Activated CD8-positive, alpha-beta memory T cell treated with anti-CD3 and anti-CD28 coated beads, Interleukin-2, amount 50 U/mL, for 4 hours (primary cell): ENCODE measurements around the gene NPEPL1.
"Not testable (repeated sequence)": the region's sequence is repeated elsewhere in the genome, so short reads cannot be mapped to it uniquely, and the experiment has no call there.

ENCODE experiments used
- DNase-seq: peaks from one replicate; pipeline ENCODE4 v3.0.0-alpha.2; 2020

The NPEPL1 gene

DNA sequence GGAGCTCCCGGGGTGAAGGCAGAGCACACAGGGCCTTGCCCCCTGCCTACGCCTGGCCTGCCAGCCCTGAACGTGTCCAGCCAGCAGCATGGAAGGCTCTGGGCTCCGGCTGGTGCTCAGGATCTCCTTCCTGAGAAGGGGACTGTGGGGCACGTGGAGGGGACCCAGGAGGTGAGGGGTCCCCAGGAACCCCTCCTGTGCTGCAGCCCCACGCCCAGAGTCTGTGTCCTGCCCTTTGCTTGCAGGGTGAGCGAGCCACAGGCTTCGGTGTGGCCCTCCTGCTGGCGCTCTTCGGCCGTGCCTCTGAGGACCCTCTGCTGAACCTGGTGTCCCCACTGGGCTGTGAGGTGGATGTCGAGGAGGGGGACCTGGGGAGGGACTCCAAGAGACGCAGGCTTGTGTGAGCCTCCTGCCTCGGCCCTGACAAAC lies 22.3 kb downstream of the NPEPL1 start:
- no peak for DNase-seq

DNA sequence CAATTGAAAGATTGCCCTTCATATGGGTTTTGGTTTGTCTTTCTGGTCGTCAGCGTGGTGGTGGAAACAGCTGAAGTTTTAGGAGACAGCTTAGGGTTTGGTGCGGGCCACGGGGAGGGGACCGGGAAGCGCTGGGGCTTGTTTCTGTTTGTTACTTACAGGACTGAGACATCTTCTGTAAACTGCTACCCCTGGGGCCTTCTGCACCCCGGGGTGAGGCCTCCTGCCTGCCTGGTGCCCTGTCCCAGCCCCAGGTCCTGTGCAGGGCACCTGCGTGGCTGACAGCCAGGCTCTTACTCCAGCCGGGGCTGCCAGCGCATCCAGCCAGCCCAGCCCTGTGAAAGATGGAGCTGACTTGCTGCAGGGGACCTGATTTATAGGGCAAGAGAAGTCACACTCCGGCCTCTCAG lies 22.8 kb downstream of the NPEPL1 start:
- no peak for DNase-seq

DNA sequence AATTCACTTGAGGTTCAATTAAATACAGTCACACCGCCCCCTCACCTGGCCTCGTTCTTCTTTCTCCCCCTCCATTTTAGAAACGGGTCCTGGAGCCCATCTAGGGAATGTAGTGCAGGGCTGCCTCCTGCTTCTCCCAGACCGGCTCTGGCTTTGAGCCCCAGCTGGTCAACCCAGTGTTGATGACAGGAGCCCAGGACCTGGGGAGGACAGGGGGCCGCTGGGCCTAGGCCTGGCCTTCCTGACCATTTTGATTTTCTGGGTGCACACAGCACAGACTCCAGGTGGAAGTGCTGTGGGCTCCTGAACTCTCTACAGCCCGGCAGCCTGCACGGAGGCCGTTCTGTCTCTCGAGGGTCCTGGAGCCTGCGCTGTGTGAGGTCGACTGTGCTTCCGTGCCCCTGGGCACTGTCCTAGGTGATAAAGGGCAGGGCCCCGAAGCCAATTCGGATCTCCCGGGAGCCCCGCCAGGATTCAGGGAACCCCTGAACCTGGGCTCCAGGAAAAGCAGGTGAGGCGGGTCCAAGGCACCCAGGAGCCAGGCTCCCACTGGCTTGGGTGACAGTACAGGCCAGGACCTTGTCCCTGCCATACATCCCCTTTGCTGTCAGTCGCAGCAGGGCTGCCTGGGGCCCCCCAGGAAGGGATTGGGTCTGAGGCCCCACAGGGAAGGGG lies 23.3 kb downstream of the NPEPL1 start:
- DNase-seq = no peak

DNA sequence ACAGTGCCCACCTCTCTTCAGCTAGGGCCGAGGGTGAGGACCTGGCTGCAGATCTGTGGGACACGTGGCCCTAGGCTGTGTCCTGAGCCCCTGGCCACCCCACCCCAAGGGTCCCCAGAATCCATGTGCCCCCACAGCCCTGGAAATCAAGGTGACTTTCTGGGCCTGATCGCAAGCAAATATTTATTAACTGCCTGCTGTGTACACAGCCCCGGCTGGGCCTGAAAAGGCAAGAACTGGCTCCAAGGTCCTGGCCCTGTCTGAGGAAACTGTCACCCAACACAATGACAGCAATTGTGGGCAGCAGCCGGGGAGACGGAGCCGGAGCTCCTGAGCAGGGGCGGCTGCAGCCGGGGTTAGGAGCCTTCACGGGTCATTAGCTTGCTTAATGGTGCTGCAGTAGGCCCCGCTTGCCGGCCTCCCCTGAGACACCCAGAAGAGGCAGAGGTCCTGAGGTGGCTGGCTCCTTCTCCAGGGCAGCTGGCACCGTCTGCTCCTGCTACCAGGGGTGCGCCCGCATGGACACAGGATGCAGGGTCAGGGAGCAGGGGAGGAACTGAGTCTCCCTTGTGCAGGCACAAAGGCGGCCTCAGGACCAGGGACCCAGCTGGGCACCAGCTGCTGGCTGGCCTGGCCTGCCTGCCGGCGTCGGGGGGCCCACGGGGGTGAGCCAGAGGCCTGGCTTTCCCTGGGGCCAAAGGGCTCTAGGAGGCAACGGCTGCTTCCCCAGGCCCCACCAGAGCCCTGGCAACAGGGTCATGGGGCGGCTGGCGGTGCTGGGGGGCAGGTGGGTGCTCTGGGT lies 24.1 kb downstream of the NPEPL1 start:
- no peak for DNase-seq

DNA sequence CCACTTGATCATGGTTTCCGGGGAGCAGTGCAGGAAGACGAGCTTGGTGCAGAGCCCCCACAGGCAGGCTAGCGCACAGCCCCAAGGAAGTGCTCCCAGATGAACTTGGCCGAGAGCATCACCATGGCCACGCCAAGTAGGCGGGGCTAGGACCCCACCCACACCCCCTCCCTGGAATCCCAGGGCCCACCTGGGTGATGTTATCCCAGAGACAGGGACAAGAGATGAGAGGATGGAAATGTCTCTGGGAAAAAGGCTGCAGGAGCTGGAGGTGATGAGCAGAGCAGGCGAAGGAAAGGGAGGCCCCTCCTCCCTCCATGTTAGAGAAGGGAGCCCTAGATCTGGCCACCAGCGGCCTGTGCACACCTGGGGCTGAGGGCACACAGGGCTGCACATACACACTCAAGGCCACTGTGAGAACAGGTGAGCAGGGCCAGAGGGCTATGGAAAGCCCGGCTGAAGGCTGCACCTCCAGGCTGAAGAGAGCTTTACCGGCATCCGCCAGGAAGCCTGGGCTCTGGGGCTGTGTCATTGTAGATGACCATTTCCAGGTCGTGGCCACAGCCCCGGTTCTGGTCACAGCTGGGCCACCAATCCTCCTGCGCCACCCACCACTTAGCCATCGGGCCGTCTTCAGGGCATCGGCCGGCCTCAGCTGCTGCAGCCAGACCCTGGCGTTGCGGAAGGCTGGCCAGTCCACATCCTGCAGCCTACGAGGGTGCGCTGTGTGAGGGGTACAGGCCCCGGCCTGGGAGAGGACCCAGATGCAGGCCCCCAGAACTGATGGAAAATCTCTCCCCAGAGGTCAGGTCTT lies 24.9 kb downstream of the NPEPL1 start:
- no peak for DNase-seq

DNA sequence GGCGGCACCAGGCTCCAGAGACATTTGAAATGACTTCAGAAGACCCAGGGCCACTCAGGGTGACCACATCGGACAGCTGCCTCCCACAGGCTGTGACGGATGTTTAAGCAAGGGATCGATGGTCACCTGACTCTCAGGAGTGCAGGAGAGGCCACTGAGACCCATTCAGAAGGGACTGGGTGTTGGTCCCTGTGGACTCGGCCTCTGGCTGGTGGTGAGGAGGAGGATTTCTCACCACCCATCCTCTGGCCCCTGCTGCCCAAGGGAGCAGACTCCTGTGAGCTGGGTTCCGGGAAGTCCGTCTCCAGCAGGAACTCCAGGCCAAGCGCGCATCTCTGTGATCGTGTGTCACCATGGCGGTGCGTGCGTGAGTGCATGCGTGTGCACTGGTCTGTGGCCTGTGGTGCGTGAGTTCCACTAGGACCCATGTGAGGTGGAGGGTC lies 25.5 kb downstream of the NPEPL1 start:
- no peak for DNase-seq

DNA sequence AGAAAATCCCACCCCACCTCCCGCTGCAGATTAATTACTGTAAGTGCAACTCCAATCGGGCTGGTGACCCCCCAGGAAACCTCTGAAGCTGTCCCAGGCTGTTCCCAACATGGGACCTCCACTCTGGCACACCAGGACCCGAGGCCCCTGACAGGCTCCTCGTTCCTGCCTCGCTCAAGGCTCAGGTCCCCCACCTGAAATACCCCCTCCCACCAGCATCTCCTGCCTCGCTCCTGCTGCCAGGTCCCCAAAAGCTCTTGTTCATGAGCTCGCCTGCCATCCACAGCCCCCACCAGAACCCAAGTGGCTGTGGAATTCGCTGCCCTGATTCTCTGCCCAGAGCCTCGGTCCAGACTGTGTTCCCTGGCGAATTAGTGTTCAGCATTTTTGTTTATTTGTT lies 26.1 kb downstream of the NPEPL1 start:
- DNase-seq = no peak

DNA sequence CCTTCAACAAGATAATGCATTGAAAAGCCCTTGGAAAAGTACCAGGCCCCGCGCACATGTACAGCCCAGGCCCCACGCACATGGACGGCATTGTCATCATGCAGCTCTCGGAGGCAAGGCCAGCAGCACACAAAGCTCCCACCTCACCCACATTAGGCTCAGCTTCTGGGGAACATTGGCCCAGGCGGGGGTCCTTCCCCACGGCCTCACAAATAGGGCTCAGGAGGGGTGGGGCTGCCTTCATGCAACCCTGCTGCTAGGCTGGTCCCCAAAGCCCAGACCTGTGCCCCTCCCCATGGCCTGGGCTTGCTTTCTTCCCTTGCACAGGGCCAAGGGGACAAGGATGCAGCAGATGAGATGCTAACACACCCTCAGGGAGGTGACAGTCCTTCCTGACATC lies 26.7 kb downstream of the NPEPL1 start:
- no peak for DNase-seq

DNA sequence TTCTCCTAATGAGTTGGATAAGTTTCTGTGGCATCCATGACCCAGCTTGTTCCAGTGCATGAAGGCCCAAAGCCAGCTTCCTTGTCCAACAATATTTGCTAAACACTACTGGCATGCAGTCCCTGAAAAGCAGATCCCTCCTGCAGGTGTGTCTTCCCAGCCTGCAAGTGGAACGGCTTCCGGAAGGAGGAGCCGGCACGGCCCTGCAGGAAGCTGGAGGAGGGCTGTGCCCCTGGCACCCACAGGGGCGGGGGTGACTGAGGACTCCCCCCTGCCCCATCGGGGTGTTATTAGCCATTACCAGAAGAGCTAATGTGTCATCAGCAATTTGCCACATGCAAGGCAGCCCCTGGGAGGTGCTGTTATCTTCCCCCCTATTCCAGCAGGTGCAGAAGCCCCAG lies 27.4 kb downstream of the NPEPL1 start:
- no peak for DNase-seq

DNA sequence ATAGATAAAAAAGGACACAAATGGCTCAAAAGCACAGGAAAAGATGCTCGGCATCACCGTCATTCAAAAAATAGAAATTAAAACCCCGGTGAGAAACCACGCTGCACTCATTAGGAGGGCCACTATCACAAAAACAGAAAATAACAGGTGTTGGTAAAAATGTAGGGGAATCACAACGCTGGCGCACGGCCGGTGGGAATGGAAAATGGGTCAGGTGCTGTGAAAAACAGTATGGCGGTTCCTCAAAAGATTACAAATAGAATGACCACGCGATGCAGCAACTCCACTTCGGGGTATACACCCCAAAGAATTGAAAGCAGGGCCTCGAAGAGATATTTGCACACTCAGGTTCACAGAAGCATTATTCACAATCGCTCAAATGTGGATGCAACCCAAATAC lies 28.3 kb downstream of the NPEPL1 start:
- DNase-seq = no peak

DNA sequence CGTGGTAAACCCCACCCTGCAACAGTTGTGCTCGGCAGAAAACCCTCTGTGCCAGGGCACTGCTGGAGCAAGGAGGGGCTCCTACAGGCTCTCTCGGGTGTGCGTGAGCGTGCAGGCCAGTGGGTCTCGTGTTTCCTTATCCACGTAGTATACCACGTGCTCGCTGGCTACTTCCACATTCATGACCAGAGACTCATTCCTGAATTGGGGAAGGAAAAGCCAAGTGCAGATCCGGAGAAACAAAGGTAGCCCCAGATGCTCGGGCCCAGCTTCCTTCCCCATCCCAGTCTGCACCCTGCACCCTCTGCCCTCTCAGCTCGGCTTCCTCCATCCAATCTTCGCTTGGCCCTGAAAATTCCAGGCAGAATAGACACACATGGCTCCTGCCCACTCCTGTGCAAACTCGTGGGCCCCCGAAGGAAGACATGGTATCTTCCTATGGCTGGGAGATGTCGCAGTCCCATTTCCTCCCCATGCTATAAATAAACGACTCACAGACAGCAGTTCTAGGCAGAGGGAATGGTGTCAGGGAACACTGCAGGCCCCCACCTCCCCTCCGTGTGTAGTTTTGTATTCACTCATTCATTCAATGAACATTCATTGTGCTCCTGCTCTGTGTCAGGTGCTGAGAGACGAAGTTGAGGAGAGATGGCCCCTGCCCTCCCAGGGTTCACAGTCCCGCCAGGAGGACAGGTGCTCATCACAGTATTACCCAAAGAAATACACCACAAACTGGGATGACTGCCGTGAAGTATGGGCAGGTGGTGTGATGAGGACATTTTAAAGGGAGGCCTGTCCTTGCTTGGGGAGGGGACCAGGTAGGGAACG lies 29.6 kb downstream of the NPEPL1 start:
- no peak for DNase-seq

DNA sequence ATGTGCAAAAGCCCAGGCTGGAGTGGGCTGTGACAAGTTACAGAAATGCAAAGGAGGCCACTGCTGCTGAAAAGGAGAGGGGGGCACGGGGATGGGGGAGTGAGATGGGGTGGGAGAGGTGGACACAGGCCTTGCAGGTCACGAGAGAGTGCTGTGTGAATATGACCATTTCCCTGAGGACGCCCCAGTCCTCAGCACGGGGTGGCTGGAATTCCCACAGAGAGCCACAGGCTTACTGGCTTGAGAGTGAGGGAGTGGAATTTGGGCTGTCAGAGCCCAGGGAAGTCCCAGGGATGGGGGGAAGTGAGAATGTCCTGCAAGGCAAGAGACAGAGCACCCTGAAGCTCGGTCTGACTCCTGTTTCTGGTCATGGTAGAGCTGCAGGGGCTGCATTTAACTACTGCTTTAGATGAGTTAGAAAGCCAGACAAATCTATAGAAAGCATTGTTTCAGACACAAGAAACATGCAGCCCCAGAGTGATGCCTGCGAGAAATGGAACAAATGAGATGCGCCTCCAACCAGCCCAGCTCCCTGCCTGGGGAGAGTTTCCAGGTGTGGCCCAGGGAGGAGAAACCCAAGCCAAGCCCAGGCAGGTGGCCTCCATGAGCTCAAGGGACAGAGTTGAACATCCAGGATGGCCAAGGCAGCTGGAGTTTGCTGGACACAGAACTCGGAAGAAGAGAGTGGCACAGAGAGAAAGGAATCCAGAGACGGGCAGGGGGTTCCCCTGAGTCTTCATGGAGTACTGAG lies 30.5 kb downstream of the NPEPL1 start:
- DNase-seq = no peak

DNA sequence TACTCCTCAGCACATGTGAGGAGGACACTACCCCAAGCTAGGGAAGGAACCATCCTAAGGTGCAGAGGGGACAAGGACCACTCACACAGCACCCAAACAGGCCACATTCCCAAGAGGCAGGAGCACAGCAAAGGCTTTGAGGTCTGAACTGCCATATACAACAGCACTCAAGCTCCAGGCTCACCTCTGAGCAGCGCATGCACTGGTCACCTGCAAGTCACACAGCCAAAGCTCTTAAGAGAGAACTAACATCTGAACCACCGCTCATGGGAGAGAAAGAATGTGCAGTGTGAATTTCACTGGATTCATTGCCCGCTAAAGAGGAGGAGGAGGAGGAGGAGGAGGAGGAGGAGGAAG lies 31.0 kb downstream of the NPEPL1 start:
- DNase-seq = no peak

DNA sequence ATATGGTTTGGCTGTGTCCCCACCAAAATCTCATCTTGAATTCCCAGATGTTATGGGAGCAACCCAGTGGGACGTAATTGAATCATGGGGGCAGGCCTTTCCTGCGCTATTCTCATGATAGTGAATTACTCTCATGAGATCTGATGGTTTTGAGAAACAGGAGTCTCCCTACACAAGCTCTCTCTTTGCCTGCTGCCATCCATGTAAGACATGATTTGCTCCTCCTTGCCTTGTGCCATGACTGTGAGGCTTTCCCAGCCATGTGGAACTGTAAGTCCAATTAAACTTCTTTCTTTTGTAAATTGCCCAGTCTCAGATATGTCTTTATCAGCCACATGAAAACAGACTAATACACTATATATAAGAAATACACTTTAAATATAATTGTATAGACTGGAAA lies 33.6 kb downstream of the NPEPL1 start:
- not testable (repeated sequence) for DNase-seq

DNA sequence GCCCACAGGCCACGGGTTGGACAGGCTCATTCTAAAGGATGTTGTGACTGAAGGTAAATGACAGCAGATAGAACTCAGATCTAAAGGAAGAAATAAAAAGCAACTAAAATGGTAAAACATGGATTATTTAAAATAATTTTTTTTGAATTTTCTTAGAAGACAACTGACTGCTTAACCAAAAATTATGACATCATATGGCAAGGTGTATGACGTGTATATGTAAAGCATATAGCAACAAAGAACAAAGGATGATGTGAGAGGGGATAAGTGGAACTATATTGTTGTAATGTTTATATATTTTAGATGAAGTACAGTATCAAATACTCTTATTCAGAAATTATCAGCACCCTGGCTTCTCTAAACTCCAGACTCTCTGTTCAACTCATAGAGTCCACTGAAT lies 38.6 kb downstream of the NPEPL1 start:
- no peak for DNase-seq

DNA sequence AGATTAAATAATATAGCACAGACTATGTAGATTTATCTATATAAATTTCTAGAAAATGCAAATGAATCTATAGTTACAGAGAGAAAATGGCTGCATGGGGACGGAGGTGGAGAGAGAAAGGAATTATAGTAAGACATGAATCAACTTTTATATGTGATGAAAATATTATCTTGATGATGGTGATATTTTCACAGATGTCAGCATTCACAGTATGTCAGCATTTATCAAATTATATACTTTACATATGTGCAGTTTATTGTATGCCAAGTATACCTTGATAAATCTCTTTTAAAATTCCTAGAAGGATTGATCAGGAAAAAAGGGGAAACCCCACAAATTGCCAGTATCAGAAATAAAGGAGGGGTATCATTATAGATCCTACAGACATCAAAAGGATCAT lies 44.6 kb downstream of the NPEPL1 start:
- DNase-seq = no peak

DNA sequence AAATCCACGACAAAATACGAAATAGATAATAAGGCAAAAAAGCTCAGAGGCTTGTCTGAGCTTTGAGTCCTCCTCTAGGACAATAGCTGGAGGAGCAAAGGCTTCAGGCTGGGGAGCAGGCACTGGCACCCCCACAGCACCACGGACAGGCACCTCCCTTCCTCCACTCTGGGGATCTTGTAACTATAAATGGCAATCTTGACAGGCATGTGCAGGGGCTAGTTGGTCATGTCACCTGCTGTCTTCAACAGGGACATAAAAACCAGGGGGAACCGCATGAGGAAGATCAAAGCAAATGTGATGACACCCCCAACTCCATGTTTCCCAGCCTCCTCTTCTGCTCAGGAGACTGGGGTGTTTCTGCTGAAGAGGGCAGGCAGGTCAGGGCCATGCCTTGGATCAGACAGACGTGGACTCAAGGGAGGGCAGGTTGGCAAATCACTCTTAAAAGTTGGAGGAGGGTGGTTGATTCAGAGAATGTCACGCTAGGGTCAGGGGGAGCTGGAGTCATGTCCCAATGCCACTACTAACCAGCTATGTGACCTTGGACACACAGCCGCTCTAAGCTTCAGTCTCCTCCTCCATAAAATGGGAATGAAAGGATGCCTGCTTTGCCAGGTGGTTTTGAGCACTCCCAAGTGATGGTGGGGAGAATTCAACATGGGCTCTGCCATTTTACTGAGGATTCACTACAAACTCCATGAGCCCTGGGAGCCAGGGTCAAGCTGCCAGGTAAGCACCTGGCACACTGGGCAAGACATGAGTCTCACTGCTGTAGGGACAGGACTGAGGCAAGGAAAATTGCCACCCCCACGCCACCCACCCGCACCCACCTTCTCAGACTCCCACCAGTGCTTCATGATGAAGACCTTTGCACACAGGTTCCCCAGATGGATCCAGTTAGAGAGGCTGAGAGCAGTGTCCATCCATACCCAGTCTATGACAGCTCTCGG lies 48.0 kb downstream of the NPEPL1 start:
- no peak for DNase-seq

DNA sequence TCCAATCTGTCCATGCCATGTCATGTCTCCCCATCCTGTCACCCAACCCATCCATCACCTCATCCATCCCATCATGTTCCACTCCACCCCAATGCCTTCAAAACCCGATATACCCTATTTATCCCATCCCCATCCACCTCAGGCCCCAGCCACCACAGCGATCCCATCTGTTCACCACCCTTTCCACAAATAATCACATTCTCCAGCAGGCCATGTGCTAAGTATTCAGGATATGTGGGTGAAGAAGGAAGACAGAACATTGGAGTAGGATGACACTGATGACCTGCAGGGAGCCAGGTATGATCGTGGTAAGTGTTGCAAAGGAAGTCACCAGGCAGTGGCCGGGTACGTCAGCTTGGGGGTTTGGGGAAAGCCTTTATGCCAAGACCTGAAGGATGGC lies 48.8 kb downstream of the NPEPL1 start:
- DNase-seq = no peak

DNA sequence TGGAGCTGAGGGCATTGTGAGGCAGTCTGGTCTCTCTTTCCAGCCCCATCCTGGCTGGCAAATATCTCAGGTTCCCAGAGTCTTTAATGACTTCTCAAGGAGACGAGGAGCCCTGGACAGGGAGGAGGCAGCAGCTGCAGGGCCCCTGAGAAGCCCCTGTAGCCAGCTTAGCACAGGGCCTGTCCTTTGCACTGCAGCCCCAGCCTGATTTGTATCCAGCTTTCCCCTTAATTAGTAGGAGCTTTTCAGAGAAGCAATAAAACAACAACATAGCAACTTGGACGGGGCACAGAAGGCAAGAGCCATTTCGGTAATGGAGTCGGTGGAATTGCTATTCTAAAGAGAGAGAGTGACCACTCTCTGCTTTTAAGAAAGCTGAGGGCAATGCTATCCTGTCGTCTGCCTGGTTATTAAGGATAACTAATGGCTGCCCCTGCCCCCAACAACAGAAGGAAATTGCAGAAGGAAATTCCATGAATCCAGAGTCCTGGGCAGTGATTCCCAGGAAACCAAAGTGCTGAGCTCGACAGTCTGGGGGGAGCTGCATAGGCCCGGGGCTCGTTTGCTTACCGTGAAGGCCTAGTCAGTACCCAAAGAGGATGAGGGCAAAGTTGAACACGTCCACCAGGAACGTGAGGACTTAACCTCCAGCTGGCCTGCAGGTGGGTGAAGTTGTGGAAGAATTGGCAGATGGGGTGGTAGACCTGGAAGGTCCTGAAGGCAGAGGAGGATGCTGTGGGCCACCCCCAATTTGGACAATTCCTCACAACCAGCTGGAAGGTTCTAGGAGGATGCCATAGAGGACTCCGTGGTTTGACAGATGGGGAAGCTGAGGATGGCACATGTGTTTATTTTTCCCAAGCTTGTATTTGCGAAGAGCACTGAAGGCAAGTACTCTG lies 50.3 kb downstream of the NPEPL1 start:
- no peak for DNase-seq
